Right atrium auricular region (tissue), 2 donors: ENCODE results near the gene HDAC10. TPM values are rescaled to one million over a fixed set of nuclear protein-coding genes. Genes with fewer than 3 reads are reported as not detected.

ENCODE experiments used
- DNase-seq: peaks from one replicate; pipeline ENCODE4 v3.0.0-alpha.2; 2019; ENCODE audit warnings: low spot score
- H3K27ac ChIP-seq, 2 donors: fragments of 200-600 bp; sonication (generic); 1 replicate in 1 of 2; 2 replicates in 1 of 2; pipeline ENCODE4 v1.5.1; 2016 to 2019
- H3K27me3 ChIP-seq, 2 donors: fragments of 200-600 bp; sonication (generic); one replicate each; pipeline versions ENCODE4 v1.5.1 to v1.6.0; 2017 to 2019
- H3K36me3 ChIP-seq: fragments of 200-600 bp; sonication (generic); one replicate; pipeline ENCODE4 v1.5.1; 2016
- H3K4me1 ChIP-seq, 2 donors: fragments of 200-600 bp; sonication (generic); one replicate each; pipeline versions ENCODE4 v1.5.1 to v1.6.0; 2017 to 2019
- H3K4me3 ChIP-seq, 2 donors: fragments of 200-600 bp; sonication (generic); 1 replicate in 1 of 2; 2 replicates in 1 of 2; pipeline ENCODE4 v1.5.1; 2017 to 2019; ENCODE audit warnings: mild to moderate bottlenecking in 1 of 2, moderate library complexity in 1 of 2
- H3K9me3 ChIP-seq, 2 donors: fragments of 200-600 bp; sonication (generic); one replicate each; pipeline ENCODE4 v1.5.1; 2019
- CTCF ChIP-seq, 2 donors: fragments of 200-600 bp; sonication (generic); IDR thresholded peaks; one replicate each; pipeline ENCODE4 v1.5.1; 2019; ENCODE audit warnings: antibody characterized with exemption in 2 of 2
- total RNA-seq, 2 donors: library from RNA; depleted of rRNA; stranded (reverse); fragments of >200 nt; gene quantifications; one replicate each; pipeline ENCODE4 v1.1.0, GENCODE V29; 2016

The HDAC10 gene
- total RNA-seq, 2 donors from 2014 or later = 6.7 to 9.1 TPM

- H3K36me3 ChIP-seq = peaks cover 2% of the 10 kb centered on the region
- no peaks in the 10 kb centered on the region for H3K9me3 ChIP-seq
- H3K4me1 ChIP-seq = peaks cover 0 to 63% of the 10 kb centered on the region in 2 donors
- no peak for TF ChIP-seq CTCF (IDR thresholded peaks at IDR 0.05)
- peak overlapping the region; percentile 73 to 96 for H3K4me3 ChIP-seq
- no peak for DNase-seq
- H3K27me3 ChIP-seq = no peaks in the 10 kb centered on the region
- peak overlapping the region; percentile 88 to 89 for H3K27ac ChIP-seq
These were observed 5.6 kb downstream of the HDAC10 start for GRCh38 chr22:50245214-50246072.

GRCh38 chr22:50244420-50245213, 6.4 kb downstream of the HDAC10 start, which contains the start of gene TUBGCP6:
Gene TUBGCP6 (minus strand): TSS chr22:50245023. CDS start chr22:50244459, 564 bp downstream.
- peak; percentile 95 for DNase-seq
- Histone ChIP-seq H3K27me3 (no peaks in the 10 kb centered on the region), H3K4me3 (peak within 1 kb of the TSS; percentile 73 to 96), H3K36me3 (peaks cover 10% of the 10 kb centered on the region), H3K4me1 (peaks cover 0 to 55% of the 10 kb centered on the region in 2 donors), H3K27ac (peak within 1 kb of the TSS; percentile 88 to 89), H3K9me3 (no peaks in the 10 kb centered on the region)
- peak in 1 of 2 donors; percentile 45 for TF ChIP-seq CTCF (IDR thresholded peaks at IDR 0.05)

- Histone ChIP-seq H3K4me3 (peak overlapping the region; percentile 73 to 96), H3K36me3 (peaks cover 15% of the 10 kb centered on the region), H3K27me3 (no peaks in the 10 kb centered on the region), H3K4me1 (peaks cover 0 to 50% of the 10 kb centered on the region in 2 donors), H3K27ac (peak overlapping the region; percentile 88 to 89), H3K9me3 (no peaks in the 10 kb centered on the region)
- DNase-seq = no peak
- no peak for TF ChIP-seq CTCF (IDR thresholded peaks at IDR 0.05)
These were observed 7.2 kb downstream of the HDAC10 start for GRCh38 chr22:50243685-50244419.

- no peak for TF ChIP-seq CTCF (IDR thresholded peaks at IDR 0.05)
- H3K36me3 ChIP-seq = peaks cover 16% of the 10 kb centered on the region
- peak overlapping the region; percentile 6 to 96 for H3K4me3 ChIP-seq
- DNase-seq = no peak
- H3K4me1 ChIP-seq = peaks cover 0 to 50% of the 10 kb centered on the region in 2 donors
- H3K9me3 ChIP-seq = no peaks in the 10 kb centered on the region
- H3K27ac ChIP-seq = no peak overlapping the region
- H3K27me3 ChIP-seq = no peaks in the 10 kb centered on the region
These were observed 8.6 kb downstream of the HDAC10 start for GRCh38 chr22:50242406-50242949.

GRCh38 chr22:50238755-50239154, 12.3 kb downstream of the HDAC10 start:
- Histone ChIP-seq H3K4me1 (peaks cover 0 to 32% of the 10 kb centered on the region in 2 donors), H3K27ac (no peak overlapping the region), H3K4me3 (no peak overlapping the region), H3K9me3 (no peaks in the 10 kb centered on the region), H3K27me3 (no peaks in the 10 kb centered on the region), H3K36me3 (peaks cover 26% of the 10 kb centered on the region)
- TF ChIP-seq CTCF (IDR thresholded peaks at IDR 0.05) = no peak
- DNase-seq = no peak
